Adrenal gland (tissue), 5 donors: ENCODE data around the gene UBASH3B.
A peak's percentile ranks its signal among the peaks of the same experiment; 100 is the strongest.

Source experiments
- POLR2A ChIP-seq, 2 donors: fragments of 450-650 bp; IDR thresholded peaks; one replicate each; pipeline ENCODE4 v1.6.1; 2017; ENCODE audit warnings: antibody characterized with exemption in 2 of 2, mild to moderate bottlenecking in 2 of 2, moderate library complexity in 1 of 2
- TF ChIP-seq, protein P1 (sequence below), 6 experiments: fragments of 450-650 bp in 4 of 6; fragments of 200-600 bp in 2 of 6; sonication (generic) in 1 of 6; IDR thresholded peaks; 1 replicate in 5 of 6; 2 replicates in 1 of 6; pipeline versions ENCODE4 v1.5.1 to v1.8.0; 2016 to 2021; ENCODE audit warnings: antibody characterized with exemption in 6 of 6, mild to moderate bottlenecking in 2 of 6, moderate library complexity in 1 of 6
- donor health status: DM: no; HTN: no; CAD: no.

DNA sequence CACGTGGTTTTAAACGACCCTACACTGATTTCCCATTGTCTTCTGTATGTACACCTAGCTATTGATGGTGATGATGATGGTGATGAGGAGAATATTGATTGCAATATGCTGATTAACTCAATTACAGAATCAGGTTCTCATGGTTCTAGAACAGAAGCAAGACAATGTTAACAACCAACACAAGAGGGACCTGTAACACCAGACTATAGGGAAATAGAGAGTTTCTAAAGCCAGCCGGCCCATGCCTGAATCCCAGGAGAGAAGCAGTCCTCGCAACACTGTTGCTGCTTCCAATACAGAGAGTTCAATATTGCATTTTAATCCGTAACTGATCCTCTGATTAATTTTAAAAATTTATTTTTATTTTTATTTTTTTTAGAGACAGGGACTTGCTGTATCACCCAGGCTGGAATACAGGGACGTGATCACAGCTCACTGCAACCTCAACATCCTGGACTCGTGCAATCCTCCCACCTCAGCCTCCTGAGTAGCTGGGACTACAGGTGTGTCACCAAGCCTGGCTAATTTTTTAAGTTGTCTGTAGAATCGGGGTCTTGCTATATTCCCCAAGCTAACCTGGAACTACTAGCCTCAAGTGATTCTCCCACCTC, 22.2 kb upstream of the UBASH3B start:
- no peak for TF ChIP-seq POLR2A (IDR thresholded peaks at IDR 0.05)
- TF ChIP-seq, protein P1, sequence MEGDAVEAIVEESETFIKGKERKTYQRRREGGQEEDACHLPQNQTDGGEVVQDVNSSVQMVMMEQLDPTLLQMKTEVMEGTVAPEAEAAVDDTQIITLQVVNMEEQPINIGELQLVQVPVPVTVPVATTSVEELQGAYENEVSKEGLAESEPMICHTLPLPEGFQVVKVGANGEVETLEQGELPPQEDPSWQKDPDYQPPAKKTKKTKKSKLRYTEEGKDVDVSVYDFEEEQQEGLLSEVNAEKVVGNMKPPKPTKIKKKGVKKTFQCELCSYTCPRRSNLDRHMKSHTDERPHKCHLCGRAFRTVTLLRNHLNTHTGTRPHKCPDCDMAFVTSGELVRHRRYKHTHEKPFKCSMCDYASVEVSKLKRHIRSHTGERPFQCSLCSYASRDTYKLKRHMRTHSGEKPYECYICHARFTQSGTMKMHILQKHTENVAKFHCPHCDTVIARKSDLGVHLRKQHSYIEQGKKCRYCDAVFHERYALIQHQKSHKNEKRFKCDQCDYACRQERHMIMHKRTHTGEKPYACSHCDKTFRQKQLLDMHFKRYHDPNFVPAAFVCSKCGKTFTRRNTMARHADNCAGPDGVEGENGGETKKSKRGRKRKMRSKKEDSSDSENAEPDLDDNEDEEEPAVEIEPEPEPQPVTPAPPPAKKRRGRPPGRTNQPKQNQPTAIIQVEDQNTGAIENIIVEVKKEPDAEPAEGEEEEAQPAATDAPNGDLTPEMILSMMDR (IDR thresholded peaks at IDR 0.05), result peak in 5 of 6 experiments; percentile 26 to 62 (median 53)
